ENCODE measurements around the gene NUP93. TPM values are rescaled to one million over a fixed set of nuclear protein-coding genes. Genes with fewer than 3 reads are reported as not detected.

NUP93 gene
- total RNA-seq, 1 experiment from 2014 or later, result 74.7 TPM

- ChIA-PET POLR2A (ENCODE audit: unreplicated experiment) (interaction anchor here (0.6 kb wide), 1 partner anchor 10 kb away, joined by 6 read pairs; no protein-coding TSS in a partner anchor), CTCF (no interaction called here)
- Histone ChIP-seq H2AFZ (no peak overlapping the region), H3K4me3 (no peak overlapping the region), H3K4me2 (no peak overlapping the region), H3K36me3 (ENCODE audit: low read depth) (no peaks in the 10 kb centered on the region), H4K20me1 (ENCODE audit: insufficient read depth) (no peaks in the 10 kb centered on the region), H3K9me2 (ENCODE audit: insufficient read depth) (no peaks in the 10 kb centered on the region), H3F3A (ENCODE audit: insufficient read depth, low read depth) (no peaks in the 10 kb centered on the region), H3K9me3 (ENCODE audit: insufficient read depth, low read depth) (no peaks in the 10 kb centered on the region), H3K27ac (no peak overlapping the region), H3K27me3 (ENCODE audit: insufficient read depth, low read depth) (no peaks in the 10 kb centered on the region), H3K4me1 (replicated peaks; ENCODE audit: insufficient read depth) (peaks cover 15% of the 10 kb centered on the region), H3K79me2 (ENCODE audit: low read depth) (peaks cover 13% of the 10 kb centered on the region)
- no TSS peak for BruUV-seq (replicated peaks)
- DNase-seq, result no peak
- intact Hi-C loops (cut with micrococcal nuclease; ENCODE audit: unreplicated experiment), result no loop called here
- TF ChIP-seq EZH2 (IDR thresholded peaks at IDR 0.05; ENCODE audit: low read depth), result no peak
- TF ChIP-seq CTCF (conservative IDR thresholded peaks at IDR 0.05), result no peak
These were observed 3.6 kb upstream of the NUP93 start for GRCh38 chr16:56726283-56726682.

- Histone ChIP-seq H4K20me1 (ENCODE audit: insufficient read depth) (no peaks in the 10 kb centered on the region), H3K4me2 (no peak overlapping the region), H3F3A (ENCODE audit: insufficient read depth, low read depth) (no peaks in the 10 kb centered on the region; the same call in 1 of the 2 replicates), H3K79me2 (ENCODE audit: low read depth) (peaks cover 19% of the 10 kb centered on the region), H3K4me3 (no peak overlapping the region), H3K27me3 (ENCODE audit: insufficient read depth, low read depth) (no peaks in the 10 kb centered on the region), H3K36me3 (ENCODE audit: low read depth) (no peaks in the 10 kb centered on the region), H2AFZ (no peak overlapping the region), H3K9me2 (ENCODE audit: insufficient read depth) (no peaks in the 10 kb centered on the region), H3K27ac (no peak overlapping the region), H3K4me1 (replicated peaks; ENCODE audit: insufficient read depth) (peaks cover 17% of the 10 kb centered on the region), H3K9me3 (ENCODE audit: insufficient read depth, low read depth) (no peaks in the 10 kb centered on the region)
- intact Hi-C loops (cut with micrococcal nuclease; ENCODE audit: unreplicated experiment), result no loop called here
- BruUV-seq (replicated peaks), result no TSS peak
- no peak for DNase-seq
- CTCF ChIA-PET, result no interaction called here
- no peak for TF ChIP-seq CTCF (conservative IDR thresholded peaks at IDR 0.05)
- TF ChIP-seq EZH2 (IDR thresholded peaks at IDR 0.05; ENCODE audit: low read depth), result no peak
- POLR2A ChIA-PET (ENCODE audit: unreplicated experiment), result interaction anchor here (0.6 kb wide), 1 partner anchor 11 kb away, joined by 6 read pairs; no protein-coding TSS in a partner anchor
These were observed 3.0 kb upstream of the NUP93 start for GRCh38 chr16:56726926-56727325.

- Histone ChIP-seq H3K79me2 (ENCODE audit: low read depth) (peaks cover 30% of the 10 kb centered on the region), H3K4me2 (no peak overlapping the region), H3K4me3 (no peak overlapping the region), H2AFZ (no peak overlapping the region), H3F3A (ENCODE audit: insufficient read depth, low read depth) (no peaks in the 10 kb centered on the region; the same call in 1 of the 2 replicates), H3K9me2 (ENCODE audit: insufficient read depth) (no peaks in the 10 kb centered on the region), H3K36me3 (ENCODE audit: low read depth) (no peaks in the 10 kb centered on the region), H4K20me1 (ENCODE audit: insufficient read depth) (peaks cover 9% of the 10 kb centered on the region; the same call in 1 of the 2 replicates), H3K9me3 (ENCODE audit: insufficient read depth, low read depth) (no peaks in the 10 kb centered on the region), H3K4me1 (replicated peaks; ENCODE audit: insufficient read depth) (peaks cover 17% of the 10 kb centered on the region), H3K27ac (no peak overlapping the region), H3K27me3 (ENCODE audit: insufficient read depth, low read depth) (no peaks in the 10 kb centered on the region)
- POLR2A ChIA-PET (ENCODE audit: unreplicated experiment), result no interaction called here
- CTCF ChIA-PET, result no interaction called here
- no TSS peak for BruUV-seq (replicated peaks)
- intact Hi-C loops (cut with micrococcal nuclease; ENCODE audit: unreplicated experiment), result no loop called here
- TF ChIP-seq CTCF (conservative IDR thresholded peaks at IDR 0.05) (no peak), EZH2 (IDR thresholded peaks at IDR 0.05; ENCODE audit: low read depth) (no peak)
- no peak for DNase-seq
These were observed 1.9 kb upstream of the NUP93 start for GRCh38 chr16:56728027-56728426.
